Keratinocyte (primary cell): ENCODE results near the gene SAMHD1. TPM values are rescaled to one million over a fixed set of nuclear protein-coding genes. Genes with fewer than 3 reads are reported as not detected.

Experiments used
- DNase-seq: peaks from one replicate; pipeline ENCODE4 v3.0.0-alpha.2; 2011; ENCODE audit warnings: low read depth, missing footprints, low spot score
- FAIRE-seq: peaks from 2 replicates; lab custom pipeline; 2011; peaks lifted over from hg19 to GRCh38; lab: Jason Lieb, UNC
- H2AFZ ChIP-seq: 2 replicates; pipeline ENCODE4 v1.6.0; 2012; ENCODE audit warnings: low read length, control low read depth, inconsistent platforms; ENCODE audit not compliant: control insufficient read depth
- H3K27ac ChIP-seq: 2 replicates; pipeline ENCODE4 v1.5.1; 2011; ENCODE audit warnings: low read length; ENCODE audit not compliant: control insufficient read depth, insufficient read depth
- H3K27me3 ChIP-seq: 3 replicates; pipeline ENCODE4 v1.6.0; 2011; ENCODE audit warnings: low read length; ENCODE audit not compliant: control insufficient read depth, insufficient read depth; ENCODE audit errors: extremely low read depth
- H3K36me3 ChIP-seq, 2 experiments: 2 replicates in 1 of 2; 3 replicates in 1 of 2; pipeline ENCODE4 v1.5.1; 2011; ENCODE audit warnings: low read length in 2 of 2, mild to moderate bottlenecking in 1 of 2; ENCODE audit not compliant: control insufficient read depth in 2 of 2, insufficient read depth in 2 of 2; ENCODE audit errors: extremely low read depth in 1 of 2
- H3K4me1 ChIP-seq: 3 replicates; pipeline ENCODE4 v1.5.1; 2011; ENCODE audit warnings: low read length; ENCODE audit not compliant: control insufficient read depth, insufficient read depth; ENCODE audit errors: extremely low read depth
- H3K4me2 ChIP-seq: 3 replicates; pipeline ENCODE4 v1.6.0; 2011; ENCODE audit warnings: low read depth, low read length; ENCODE audit not compliant: control insufficient read depth, insufficient read depth; ENCODE audit errors: extremely low read depth
- H3K4me3 ChIP-seq, 3 experiments: fragments of 200-600 bp in 1 of 3; sonication (generic) in 1 of 3; 2 replicates in 2 of 3; 3 replicates in 1 of 3; pipeline ENCODE4 v1.5.1; 2011 to 2016; ENCODE audit warnings: low read length in 3 of 3, mild to moderate bottlenecking in 3 of 3, control low read depth in 2 of 3, inconsistent platforms in 1 of 3, low read depth in 1 of 3, mixed read lengths in 1 of 3, mixed run types in 1 of 3, moderate library complexity in 1 of 3; ENCODE audit not compliant: control insufficient read depth in 2 of 3, insufficient read depth in 2 of 3; ENCODE audit errors: extremely low read depth in 1 of 3
- H3K79me2 ChIP-seq: 2 replicates; pipeline ENCODE4 v1.6.0; 2012; ENCODE audit warnings: low read length; ENCODE audit not compliant: control insufficient read depth, insufficient read depth
- H3K9ac ChIP-seq: 3 replicates; pipeline ENCODE4 v1.6.0; 2011; ENCODE audit warnings: low read length; ENCODE audit not compliant: control insufficient read depth, insufficient read depth; ENCODE audit errors: extremely low read depth
- H3K9me1 ChIP-seq: 3 replicates; pipeline ENCODE4 v1.6.0; 2011; ENCODE audit warnings: low read length; ENCODE audit not compliant: control insufficient read depth, insufficient read depth; ENCODE audit errors: extremely low read depth
- H3K9me3 ChIP-seq: 2 replicates; pipeline ENCODE4 v1.5.1; 2012; ENCODE audit warnings: low read depth, low read length; ENCODE audit not compliant: control insufficient read depth
- H4K20me1 ChIP-seq: 3 replicates; pipeline ENCODE4 v1.6.0; 2011; ENCODE audit warnings: low read length; ENCODE audit not compliant: control insufficient read depth, insufficient read depth; ENCODE audit errors: extremely low read depth
- EZH2 ChIP-seq: IDR thresholded peaks from one replicate; pipeline ENCODE4 v1.6.1; 2012; ENCODE audit warnings: inconsistent platforms, mild to moderate bottlenecking, low read length, moderate library complexity
- dilution Hi-C: fragments of 300-500 bp; cut with MboI; formaldehyde crosslinking; loops from one replicate; pipeline ENCODE4 v1.7.0; 2020; ENCODE audit warnings: low sequenced_read_pairs; ENCODE audit not compliant: extremely low pct_ligation_motif_present
- polyA plus RNA-seq, 5 experiments: library from polyadenylated mRNA; depleted of rRNA in 3 of 5; stranded (reverse) in 3 of 5; stranded (forward) in 1 of 5; unstranded in 1 of 5; fragments of >200 nt; gene quantifications; 1 replicate in 1 of 5; 2 replicates in 3 of 5; 3 replicates in 1 of 5; pipeline versions ENCODE4 v1.2.1 to v1.2.3, GENCODE V29; 2011 to 2012; ENCODE audit warnings: missing spikeins in 2 of 5, low read depth in 1 of 5, low replicate concordance in 1 of 5
- TF ChIP-seq, protein P1 (sequence below), 3 experiments: IDR thresholded peaks in 1 of 3; conservative IDR thresholded peaks in 1 of 3; optimal IDR thresholded peaks in 1 of 3; 2 replicates in 2 of 3; 3 replicates in 1 of 3; pipeline versions ENCODE3 to v1.5.1; 2011; ENCODE audit warnings: low read length in 3 of 3, mild to moderate bottlenecking in 3 of 3, moderate library complexity in 2 of 3, control low read depth in 1 of 3, inconsistent platforms in 1 of 3; ENCODE audit not compliant: insufficient read depth in 2 of 3; ENCODE audit errors: extremely low read depth in 1 of 3

The SAMHD1 gene
- polyA plus RNA-seq, 1 donor (not counting 4 experiments of a cell fraction or from before 2014, with no cell fraction given) = 26.5 TPM

DNA sequence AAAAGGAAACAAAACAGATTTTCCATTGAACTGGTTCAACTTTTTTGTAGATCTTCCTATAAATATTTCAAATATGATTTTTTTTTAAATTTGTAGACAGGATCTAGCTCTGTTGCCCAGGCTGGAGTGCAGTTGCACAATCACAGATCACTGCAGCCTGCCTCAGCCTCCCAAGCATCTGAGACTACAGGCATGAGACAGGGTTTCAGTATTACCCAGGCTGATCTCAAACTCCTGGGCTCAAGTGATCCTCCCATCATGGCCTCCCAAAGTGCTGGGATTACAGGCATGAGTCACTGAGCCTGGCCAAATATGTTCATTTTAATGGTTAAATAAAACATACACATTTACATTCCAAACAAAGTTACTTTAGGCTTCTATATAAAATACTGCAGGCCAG is 33.6 kb downstream of the SAMHD1 start:
- dilution Hi-C loops = no loop called here
- H3K9me3 ChIP-seq = no peaks in the 10 kb centered on the region

DNA sequence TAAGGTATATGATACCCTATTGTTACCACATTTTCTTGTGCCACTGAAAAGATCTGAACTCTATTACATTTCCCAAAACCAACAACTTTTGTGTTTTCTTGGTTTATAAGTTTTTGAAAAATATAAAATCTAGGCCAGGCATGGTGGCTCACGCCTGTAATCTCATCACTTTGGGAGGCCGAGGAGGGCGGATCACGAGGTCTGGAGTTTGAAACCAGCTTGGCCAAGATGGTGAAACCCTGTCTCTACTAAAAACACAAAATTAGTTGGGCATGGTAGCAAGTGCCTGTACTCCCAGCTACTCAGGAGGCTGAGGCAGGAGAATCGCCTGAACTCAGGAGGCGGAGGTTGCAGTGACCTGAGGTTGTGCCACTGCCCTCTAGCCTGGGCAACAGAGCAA is 34.3 kb downstream of the SAMHD1 start:
- no peaks in the 10 kb centered on the region for H3K36me3 ChIP-seq
- no peaks in the 10 kb centered on the region for H4K20me1 ChIP-seq
- dilution Hi-C loops = no loop called here
- H3K9me3 ChIP-seq = no peaks in the 10 kb centered on the region
- H3K27ac ChIP-seq = no peak overlapping the region
- FAIRE-seq = no peak
- H3K79me2 ChIP-seq = no peaks in the 10 kb centered on the region
- no peak overlapping the region for H2AFZ ChIP-seq
- H3K9ac ChIP-seq = no peak overlapping the region
- H3K4me3 ChIP-seq = no peak overlapping the region
- TF ChIP-seq, protein P1, sequence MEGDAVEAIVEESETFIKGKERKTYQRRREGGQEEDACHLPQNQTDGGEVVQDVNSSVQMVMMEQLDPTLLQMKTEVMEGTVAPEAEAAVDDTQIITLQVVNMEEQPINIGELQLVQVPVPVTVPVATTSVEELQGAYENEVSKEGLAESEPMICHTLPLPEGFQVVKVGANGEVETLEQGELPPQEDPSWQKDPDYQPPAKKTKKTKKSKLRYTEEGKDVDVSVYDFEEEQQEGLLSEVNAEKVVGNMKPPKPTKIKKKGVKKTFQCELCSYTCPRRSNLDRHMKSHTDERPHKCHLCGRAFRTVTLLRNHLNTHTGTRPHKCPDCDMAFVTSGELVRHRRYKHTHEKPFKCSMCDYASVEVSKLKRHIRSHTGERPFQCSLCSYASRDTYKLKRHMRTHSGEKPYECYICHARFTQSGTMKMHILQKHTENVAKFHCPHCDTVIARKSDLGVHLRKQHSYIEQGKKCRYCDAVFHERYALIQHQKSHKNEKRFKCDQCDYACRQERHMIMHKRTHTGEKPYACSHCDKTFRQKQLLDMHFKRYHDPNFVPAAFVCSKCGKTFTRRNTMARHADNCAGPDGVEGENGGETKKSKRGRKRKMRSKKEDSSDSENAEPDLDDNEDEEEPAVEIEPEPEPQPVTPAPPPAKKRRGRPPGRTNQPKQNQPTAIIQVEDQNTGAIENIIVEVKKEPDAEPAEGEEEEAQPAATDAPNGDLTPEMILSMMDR (optimal IDR thresholded peaks at IDR 0.05 in 1 of 3, IDR thresholded peaks at IDR 0.05 in 1 of 3, conservative IDR thresholded peaks at IDR 0.05 in 1 of 3; ENCODE audit: extremely low read depth in 1 of 3, insufficient read depth in 2 of 3, low read length in 3 of 3) = no peak
- no peak for TF ChIP-seq EZH2
- H3K9me1 ChIP-seq = no peaks in the 10 kb centered on the region
- H3K4me1 ChIP-seq = no peaks in the 10 kb centered on the region
- no peak for DNase-seq
- no peak overlapping the region for H3K4me2 ChIP-seq
- H3K27me3 ChIP-seq = no peaks in the 10 kb centered on the region

More for the DNA sequence above, 33.6 kb downstream of the SAMHD1 start:
- Histone ChIP-seq H4K20me1 (no peaks in the 10 kb centered on the region), H3K4me3 (no peak overlapping the region), H3K27ac (no peak overlapping the region), H3K36me3 (no peaks in the 10 kb centered on the region), H2AFZ (no peak overlapping the region), H3K27me3 (no peaks in the 10 kb centered on the region), H3K4me2 (no peak overlapping the region), H3K9me1 (no peaks in the 10 kb centered on the region), H3K79me2 (no peaks in the 10 kb centered on the region), H3K9ac (no peak overlapping the region), H3K4me1 (no peaks in the 10 kb centered on the region)
- DNase-seq = no peak
- no peak for FAIRE-seq
- TF ChIP-seq, protein P1 (optimal IDR thresholded peaks at IDR 0.05 in 1 of 3, IDR thresholded peaks at IDR 0.05 in 1 of 3, conservative IDR thresholded peaks at IDR 0.05 in 1 of 3; ENCODE audit: extremely low read depth in 1 of 3, insufficient read depth in 2 of 3, low read length in 3 of 3) = no peak
- no peak for TF ChIP-seq EZH2
